ENCODE results near the gene SRC. TPM values are rescaled to one million over a fixed set of nuclear protein-coding genes. Genes with fewer than 3 reads are reported as not detected.

The SRC gene
- total and polyA plus RNA-seq, 2 of the 8 experiments (the other 6 are each of a cell fraction or from before 2014, with no cell fraction given) = 27.6 to 28.8 TPM

DNA sequence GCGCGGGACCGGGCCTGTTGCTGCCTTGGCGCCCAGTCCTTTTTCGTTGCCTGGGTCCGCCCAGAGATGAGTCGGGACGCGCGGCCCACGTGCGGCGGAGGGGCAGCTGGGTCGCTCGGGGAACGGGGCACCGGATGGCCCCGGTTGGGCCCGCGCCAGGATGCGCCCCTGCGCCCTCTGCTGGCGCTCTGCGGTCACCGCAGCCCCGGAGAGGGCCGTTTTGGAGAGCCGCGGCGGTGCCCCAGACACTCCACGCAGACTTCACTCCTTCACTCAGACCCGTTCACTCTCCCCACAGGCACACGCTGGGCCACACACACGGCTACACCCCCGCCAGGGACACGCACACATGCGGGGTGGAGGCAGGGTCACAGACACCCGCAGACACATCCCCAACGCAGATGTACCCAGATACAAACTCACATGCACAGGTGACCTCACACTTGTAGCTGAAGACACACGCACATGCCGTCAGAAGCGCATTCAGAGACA, 38.8 kb downstream of the SRC start (continued):
- TF ChIP-seq RAD21 (IDR thresholded peaks at IDR 0.05 in 1 of 2, conservative IDR thresholded peaks at IDR 0.05 in 1 of 2; ENCODE audit: low read depth in 2 of 2, low read length in 2 of 2) (peak; percentile 70 to 81), YY1 (IDR thresholded peaks at IDR 0.05; ENCODE audit: low read depth, low read length) (no peak; the same call in 1 of the 2 replicates), SRF (IDR thresholded peaks at IDR 0.05; ENCODE audit: low read depth, low read length) (0 out of 2 replicates have a peak, but pooled peaks have one; percentile 23), SUZ12 (IDR thresholded peaks at IDR 0.05; ENCODE audit: low read length) (no peak), SIN3A (conservative IDR thresholded peaks at IDR 0.05 in 1 of 2, IDR thresholded peaks at IDR 0.05 in 1 of 2; ENCODE audit: low read depth in 1 of 2, low read length in 2 of 2) (0 out of 4 replicates have a peak, but pooled peaks have one; percentile 34 to 53), ZNF274 (IDR thresholded peaks at IDR 0.05; ENCODE audit: borderline replicate concordance, extremely low read depth, low read length) (no peak)

Data from H1 (cell line).